ENCODE data around the gene FOXJ3.
"Not testable (repeated sequence)": the region's sequence is repeated elsewhere in the genome, so short reads cannot be mapped to it uniquely, and the experiment has no call there.

Gene FOXJ3

DNA sequence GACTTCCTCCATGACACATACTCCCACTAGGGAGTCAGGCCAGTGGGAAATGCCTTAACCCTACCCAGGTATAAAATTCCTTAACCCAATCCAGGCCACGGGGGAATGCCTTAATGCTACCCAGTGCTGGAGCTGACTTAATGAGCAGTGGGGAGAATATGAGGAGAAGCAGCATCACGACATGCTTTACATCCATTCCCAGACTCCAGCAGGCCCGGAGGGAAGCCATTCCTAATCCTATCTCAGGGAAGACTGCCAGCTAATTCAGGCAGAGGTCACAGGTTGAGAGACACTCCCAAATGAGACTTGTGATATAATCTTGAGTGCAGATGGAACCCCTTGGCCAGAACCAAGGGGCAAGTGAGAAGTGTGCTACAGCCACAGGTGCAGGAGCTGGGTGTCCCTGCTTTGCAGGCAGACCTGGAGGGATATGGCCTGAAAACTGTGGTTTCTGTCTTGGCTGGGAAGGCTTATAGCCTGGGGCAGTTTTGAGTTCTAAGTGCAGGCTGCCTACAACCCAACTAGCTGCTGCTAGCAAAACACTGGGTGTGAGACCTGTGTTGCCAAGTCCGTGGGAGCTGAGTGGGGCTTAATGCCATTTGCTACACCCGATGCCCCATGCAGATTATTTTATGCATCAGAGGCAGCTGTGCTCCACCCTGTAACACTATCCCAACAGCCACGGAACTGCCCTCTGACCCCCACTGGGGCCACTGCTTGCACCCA, 125.3 kb downstream of the FOXJ3 start:
- no peak overlapping the region for H3K4me3 Mint-ChIP-seq
- H3K4me1 Mint-ChIP-seq, result peaks cover 14% of the 10 kb centered on the region
- TF ChIP-seq, protein P1, sequence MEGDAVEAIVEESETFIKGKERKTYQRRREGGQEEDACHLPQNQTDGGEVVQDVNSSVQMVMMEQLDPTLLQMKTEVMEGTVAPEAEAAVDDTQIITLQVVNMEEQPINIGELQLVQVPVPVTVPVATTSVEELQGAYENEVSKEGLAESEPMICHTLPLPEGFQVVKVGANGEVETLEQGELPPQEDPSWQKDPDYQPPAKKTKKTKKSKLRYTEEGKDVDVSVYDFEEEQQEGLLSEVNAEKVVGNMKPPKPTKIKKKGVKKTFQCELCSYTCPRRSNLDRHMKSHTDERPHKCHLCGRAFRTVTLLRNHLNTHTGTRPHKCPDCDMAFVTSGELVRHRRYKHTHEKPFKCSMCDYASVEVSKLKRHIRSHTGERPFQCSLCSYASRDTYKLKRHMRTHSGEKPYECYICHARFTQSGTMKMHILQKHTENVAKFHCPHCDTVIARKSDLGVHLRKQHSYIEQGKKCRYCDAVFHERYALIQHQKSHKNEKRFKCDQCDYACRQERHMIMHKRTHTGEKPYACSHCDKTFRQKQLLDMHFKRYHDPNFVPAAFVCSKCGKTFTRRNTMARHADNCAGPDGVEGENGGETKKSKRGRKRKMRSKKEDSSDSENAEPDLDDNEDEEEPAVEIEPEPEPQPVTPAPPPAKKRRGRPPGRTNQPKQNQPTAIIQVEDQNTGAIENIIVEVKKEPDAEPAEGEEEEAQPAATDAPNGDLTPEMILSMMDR (IDR thresholded peaks at IDR 0.05), result no peak
- peak; percentile 8 for DNase-seq
- peaks cover 93% of the 10 kb centered on the region for H3K36me3 Mint-ChIP-seq (ENCODE audit: low read depth)
- H3K27me3 Mint-ChIP-seq (ENCODE audit: low read depth, poor library complexity), result no peaks in the 10 kb centered on the region
- H3K9me3 Mint-ChIP-seq, result peaks cover 51% of the 10 kb centered on the region
- no peak overlapping the region for H3K27ac Mint-ChIP-seq

DNA sequence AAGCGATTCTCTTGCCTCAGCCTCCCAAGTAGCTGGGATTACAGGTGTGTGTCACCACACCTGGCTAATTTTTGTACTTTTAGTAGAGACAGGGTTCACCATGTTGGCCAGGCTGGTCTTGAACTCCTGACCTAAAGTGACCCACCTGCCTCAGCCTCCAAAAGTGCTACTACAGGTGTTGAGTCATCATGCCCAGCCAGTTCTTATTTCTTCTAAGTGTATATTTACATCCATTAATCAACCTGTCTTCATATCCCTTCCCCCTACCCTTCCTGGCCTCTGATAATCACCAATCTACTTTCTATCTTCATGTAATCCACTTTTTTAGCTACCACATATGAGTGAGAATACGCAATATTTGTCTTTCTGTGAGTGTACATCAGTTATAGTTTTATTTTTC, 128.1 kb downstream of the FOXJ3 start:
- Mint-ChIP-seq H3K9me3 (peaks cover 48% of the 10 kb centered on the region), H3K36me3 (ENCODE audit: low read depth) (peaks cover 93% of the 10 kb centered on the region), H3K4me1 (peaks cover 14% of the 10 kb centered on the region)
- H3K4me3 Mint-ChIP-seq; H3K27ac Mint-ChIP-seq; H3K27me3 Mint-ChIP-seq (ENCODE audit: low read depth, poor library complexity); DNase-seq: not testable (repeated sequence)

DNA sequence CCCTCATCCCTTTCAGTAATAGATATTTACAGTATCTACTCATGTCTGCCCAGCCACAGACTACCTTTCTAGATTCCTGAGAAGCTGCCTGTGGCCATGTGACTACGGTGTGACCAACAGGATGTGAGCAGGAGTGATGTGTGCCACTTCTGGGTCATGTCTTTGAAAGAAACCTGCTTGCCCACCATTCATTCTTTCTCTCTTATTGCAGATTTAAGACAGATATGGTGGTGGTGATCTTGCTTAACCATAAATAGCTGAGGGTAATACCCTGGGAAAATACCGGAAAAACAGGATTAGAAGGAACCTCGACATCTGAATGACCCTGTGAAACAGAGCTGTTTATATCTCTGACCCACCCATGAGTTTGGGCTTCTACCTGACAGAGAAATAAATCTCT, 128.9 kb downstream of the FOXJ3 start:
- no peak overlapping the region for H3K4me3 Mint-ChIP-seq
- no peak for DNase-seq
- peaks cover 93% of the 10 kb centered on the region for H3K36me3 Mint-ChIP-seq (ENCODE audit: low read depth)
- TF ChIP-seq, protein P1 (IDR thresholded peaks at IDR 0.05), result no peak
- no peaks in the 10 kb centered on the region for H3K27me3 Mint-ChIP-seq (ENCODE audit: low read depth, poor library complexity)
- peaks cover 14% of the 10 kb centered on the region for H3K4me1 Mint-ChIP-seq
- H3K9me3 Mint-ChIP-seq, result peaks cover 48% of the 10 kb centered on the region
- no peak overlapping the region for H3K27ac Mint-ChIP-seq

DNA sequence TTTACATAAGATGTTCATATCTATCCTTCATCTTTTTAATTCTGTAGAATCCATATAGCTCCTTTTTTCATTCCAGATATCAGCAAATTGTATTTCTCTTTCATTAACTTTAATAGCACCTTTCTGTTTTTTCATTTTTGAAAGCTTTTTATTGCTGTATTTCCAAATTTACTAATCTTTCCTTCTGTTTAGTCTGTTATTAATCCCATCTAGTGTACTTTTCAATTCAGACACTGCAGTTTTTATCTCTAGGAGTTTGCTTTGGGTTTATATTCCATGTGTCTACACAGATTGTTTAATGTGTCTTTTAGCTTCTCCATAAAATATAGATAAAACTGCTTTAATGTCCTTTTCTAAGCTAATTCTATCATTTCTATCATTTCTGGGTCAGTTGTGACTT, 133.0 kb downstream of the FOXJ3 start:
- TF ChIP-seq, protein P1 (IDR thresholded peaks at IDR 0.05), result no peak
- H3K4me3 Mint-ChIP-seq, result no peak overlapping the region
- DNase-seq, result no peak
- H3K9me3 Mint-ChIP-seq, result peaks cover 32% of the 10 kb centered on the region
- peaks cover 91% of the 10 kb centered on the region for H3K36me3 Mint-ChIP-seq (ENCODE audit: low read depth)
- H3K27me3 Mint-ChIP-seq (ENCODE audit: low read depth, poor library complexity), result no peaks in the 10 kb centered on the region
- no peaks in the 10 kb centered on the region for H3K4me1 Mint-ChIP-seq
- no peak overlapping the region for H3K27ac Mint-ChIP-seq

DNA sequence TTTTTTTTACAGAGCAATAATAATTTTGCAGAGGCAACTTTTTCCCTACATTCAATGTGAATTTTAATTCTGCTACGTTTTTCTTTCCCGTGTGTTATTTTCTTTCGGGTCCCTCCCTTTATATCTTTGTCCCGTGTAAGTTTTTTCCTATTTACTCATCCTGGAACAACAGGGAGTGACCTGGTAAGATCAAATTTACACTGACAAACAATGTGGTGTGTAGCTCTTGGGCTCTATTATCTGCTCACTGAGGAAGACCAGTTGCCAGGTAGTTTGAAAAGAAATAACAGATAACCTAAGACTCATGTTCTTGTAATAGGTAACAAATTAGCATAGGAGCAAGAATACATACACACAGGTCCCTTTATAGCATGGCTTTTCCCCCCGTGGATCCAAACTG, 136.8 kb downstream of the FOXJ3 start:
- H3K4me1 Mint-ChIP-seq, result no peaks in the 10 kb centered on the region
- no peaks in the 10 kb centered on the region for H3K27me3 Mint-ChIP-seq (ENCODE audit: low read depth, poor library complexity)
- no peak for DNase-seq
- H3K9me3 Mint-ChIP-seq, result peaks cover 19% of the 10 kb centered on the region
- peaks cover 74% of the 10 kb centered on the region for H3K36me3 Mint-ChIP-seq (ENCODE audit: low read depth)
- TF ChIP-seq, protein P1 (IDR thresholded peaks at IDR 0.05), result no peak
- H3K4me3 Mint-ChIP-seq, result no peak overlapping the region
- H3K27ac Mint-ChIP-seq, result no peak overlapping the region

DNA sequence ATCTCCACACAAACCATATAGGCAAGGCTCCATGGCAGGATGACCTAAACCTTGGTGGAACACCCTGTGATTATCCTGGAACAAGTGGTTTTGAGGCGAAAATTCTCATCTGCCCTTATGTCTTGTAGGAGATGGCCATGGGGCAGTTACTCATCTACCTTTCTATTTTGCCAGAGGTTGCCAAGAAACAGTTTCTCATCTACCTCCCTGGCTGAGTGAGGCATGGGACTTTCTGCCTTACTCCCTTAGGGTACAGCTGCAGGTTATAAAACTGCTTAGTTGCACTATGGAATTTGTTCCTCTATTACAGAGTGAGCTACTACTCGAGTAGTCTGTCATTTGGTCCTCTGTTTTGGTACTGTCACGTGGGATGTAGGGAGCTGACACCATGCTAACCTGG, 139.2 kb downstream of the FOXJ3 start:
- TF ChIP-seq, protein P1 (IDR thresholded peaks at IDR 0.05), result no peak
- no peak for DNase-seq
- Mint-ChIP-seq H3K27ac (no peak overlapping the region), H3K4me3 (no peak overlapping the region), H3K36me3 (ENCODE audit: low read depth) (peaks cover 57% of the 10 kb centered on the region), H3K27me3 (ENCODE audit: low read depth, poor library complexity) (no peaks in the 10 kb centered on the region), H3K4me1 (no peaks in the 10 kb centered on the region), H3K9me3 (no peaks in the 10 kb centered on the region)
